ENCODE results near the gene PXMP4.
A peak's percentile ranks its signal among the peaks of the same experiment; 100 is the strongest.

The PXMP4 gene

DNA sequence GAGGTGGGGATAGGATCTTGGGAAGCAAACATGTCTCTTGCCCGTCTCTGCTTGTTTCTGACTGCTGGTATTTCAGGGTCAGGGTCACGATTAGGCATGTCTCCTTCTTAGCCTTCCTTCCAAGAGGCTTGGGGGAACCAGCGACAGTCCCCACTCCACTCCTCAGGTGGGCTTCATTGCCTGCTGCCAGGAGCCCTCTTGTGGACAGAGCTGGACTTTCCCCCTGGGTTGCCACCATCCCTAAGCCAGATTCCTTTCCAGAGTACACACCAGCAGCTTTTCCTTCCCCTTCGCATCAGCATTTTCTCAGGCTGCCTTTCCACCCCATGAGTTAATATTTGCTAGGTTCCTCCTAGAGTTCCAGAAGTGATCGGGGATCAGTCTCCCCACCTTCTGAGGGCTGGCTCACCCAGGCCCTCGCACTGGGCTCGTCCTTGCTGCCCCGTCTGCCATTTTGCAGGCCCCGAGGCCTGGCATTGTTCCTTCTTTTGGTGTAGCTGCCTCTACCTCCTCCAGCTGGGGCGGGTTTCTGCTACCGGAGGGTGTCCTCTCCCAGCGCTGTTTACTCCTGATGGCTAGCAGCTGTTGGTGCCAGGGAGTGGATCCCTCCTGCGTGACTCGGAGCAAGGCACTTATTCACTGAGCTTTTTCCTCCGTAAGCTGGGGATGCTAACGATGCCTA is 66.8 kb downstream of the PXMP4 start:
- DNase-seq, result peak; percentile 71 to 86

Measured in NCI-H526 (cell line).